HG02588 (cell line): ENCODE results near the gene FBXL3.
A peak's percentile ranks its signal among the peaks of the same experiment; 100 is the strongest.

Experiments used
- ATAC-seq: cut with Tn5 transposase; IDR thresholded peaks from one replicate; pipeline ENCODE4 v1.9.1; 2021; ENCODE audit warnings: mild to moderate bottlenecking, moderate library complexity; ENCODE audit not compliant: unreplicated experiment

Gene FBXL3

DNA sequence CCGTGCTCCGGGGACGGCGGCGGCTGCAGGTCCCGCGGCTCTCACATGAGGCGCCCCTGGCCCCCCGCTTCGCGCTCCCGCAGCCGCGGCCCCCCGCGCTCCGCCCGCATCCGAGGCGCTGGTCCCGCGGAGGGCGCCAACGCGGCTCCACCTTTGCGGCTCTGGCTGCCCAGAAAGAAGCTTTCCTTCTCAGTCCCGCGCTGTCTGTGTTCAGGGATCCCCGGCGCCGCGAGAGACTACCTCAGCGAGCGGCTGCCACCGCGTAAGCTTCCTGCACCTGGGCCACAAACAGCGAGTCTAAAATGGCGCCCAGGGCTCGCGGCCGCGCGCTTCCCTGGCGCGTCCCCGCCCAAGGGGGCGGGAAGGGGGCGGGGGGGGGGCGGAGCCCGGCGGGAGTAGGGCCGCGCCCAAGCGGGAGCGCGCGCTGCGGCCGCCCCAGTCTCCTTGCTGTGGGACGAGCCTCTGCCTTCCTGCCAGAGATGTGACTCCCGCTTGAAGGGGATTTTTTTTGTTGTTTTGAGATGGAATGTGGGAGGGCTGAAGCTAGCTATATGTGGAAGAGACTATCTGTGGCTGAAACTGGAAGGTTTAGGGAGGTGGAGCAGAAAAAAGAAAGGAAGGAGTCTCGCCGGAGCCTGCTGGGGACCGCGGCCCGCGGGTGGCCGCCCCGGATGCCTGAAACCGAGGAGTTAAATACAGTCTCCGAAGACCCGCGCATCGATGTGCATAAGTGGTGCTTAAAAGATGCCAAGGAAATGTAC, at the start of gene FBXL3:
TSS of gene FBXL3 (minus strand) at position 299 of the 761 bp plus-strand sequence. CDS start 5,299 bp downstream, outside the sequence.
- peak; percentile 56 for ATAC-seq

DNA sequence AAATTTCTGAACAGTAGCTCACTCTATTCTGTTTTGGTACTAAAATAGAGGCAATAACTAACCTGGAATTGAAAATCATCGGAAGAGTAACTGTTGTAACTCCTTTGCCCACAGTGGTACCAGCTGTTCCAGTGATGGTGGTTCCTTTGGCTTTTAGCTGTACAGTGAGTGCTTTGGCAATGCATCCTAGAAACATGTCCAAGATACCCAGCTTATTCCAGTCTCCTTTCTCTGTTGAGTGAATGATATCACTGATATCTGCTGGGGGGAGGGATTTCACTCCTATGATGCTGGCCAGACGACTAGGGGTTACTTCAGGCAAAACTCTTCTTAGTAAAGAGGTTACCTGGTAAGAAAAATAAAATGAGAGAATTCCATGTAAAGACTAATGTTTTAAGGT, 40.6 kb upstream of the FBXL3 start:
- ATAC-seq, result no peak

DNA sequence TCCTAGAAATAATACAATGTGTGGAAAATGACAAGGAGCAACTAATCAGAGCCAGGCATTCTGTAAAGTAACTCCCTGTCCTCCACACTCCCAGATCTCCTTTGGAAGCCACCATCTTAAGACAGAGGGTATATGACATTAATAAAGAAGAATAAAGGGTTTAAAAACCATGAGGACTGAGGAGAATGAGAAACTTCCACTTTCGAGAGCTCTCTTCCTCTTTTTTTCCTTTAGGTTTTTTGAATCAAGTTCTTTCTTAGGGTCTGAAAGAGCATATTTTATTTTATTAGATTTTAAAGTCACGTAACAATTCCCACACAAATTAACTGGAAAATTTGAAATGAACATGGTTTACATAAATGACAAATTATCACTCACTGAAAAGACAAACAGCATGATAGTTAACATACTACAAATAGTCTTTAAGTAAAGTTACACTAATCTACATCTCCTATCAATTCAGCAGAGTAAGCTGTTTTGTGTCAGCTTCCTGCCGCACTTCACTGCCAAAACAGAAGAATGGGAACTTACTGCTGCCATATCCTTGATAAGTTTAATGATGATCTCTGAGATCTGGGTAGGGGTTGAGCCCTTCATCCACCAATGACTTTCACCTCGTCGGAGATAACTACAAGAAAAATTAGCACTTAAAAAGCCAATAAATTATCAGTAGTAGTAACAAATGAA, 38.6 kb upstream of the FBXL3 start:
- no peak for ATAC-seq

DNA sequence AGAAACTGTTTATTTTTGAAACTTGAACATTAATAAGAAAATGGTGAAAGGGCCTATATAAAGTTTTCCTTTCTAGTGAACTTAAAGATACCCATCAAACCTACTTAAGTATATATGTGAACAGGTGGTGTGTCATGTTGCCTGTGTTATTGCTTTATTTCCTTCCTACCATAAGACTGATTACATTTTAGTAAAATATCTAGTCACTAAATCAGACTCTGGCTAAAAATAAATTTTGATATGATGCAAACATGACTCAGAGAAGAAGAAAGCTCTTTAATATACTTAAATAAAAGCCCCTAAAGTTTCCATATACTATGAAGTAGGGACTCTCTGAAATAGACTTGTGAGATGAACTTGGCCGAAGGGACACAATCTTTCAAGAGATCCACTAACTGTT, 35.1 kb upstream of the FBXL3 start:
- no peak for ATAC-seq

DNA sequence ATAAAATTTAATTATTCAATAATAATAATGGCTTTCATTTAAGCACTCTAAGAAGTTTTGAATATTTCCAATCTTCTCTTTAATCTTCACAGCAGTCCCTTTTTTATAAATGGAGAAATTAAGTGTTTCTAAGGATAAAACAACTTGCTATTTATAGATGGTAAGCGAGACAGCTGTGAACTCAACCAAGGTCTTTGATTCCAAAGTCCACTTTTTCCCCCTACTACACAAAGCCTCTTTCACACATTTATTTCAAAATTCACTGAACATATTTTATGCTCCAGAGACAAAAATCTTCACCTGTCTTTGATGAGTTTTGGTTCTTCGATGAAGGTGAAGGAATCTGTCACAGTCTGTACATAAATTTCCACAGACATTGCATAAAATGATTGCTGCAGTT, 34.4 kb upstream of the FBXL3 start:
- ATAC-seq, result no peak

DNA sequence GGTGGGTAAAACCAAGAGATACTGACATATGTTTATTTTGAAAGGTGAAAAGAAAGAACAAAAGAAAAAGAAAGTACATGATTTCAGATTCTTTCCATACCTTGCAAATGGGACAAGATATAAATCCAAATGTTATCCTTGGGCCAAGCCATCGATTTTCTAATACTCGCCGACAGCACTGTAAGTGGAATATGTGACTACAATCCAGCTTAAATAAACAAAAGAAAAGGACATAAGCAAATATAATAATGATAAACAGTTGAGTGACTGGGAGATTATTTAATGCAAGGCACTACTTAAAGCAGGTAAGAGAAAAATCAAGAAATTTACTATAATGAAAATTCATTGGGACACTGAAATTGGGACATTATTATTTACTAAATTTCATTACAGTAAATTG, 29.9 kb upstream of the FBXL3 start:
- no peak for ATAC-seq

DNA sequence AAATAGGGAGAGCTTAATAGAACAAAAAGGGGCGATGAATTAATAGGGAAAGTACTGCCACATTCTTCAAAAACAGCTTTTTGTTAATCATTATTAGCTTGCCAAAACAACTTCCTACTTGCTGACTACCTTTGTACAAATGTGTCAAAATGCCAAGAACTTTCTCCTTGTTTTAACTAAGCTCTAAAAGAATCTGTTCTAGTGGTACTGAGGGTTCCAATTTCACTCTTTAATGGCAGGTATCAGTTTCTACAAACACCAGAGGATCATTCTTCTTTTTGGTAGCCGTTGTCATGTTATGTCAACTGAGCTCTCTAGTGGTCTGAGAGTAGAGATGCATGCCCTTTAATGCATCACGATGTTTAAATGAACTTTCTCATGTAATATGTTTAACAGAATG, 29.4 kb upstream of the FBXL3 start:
- no peak for ATAC-seq

DNA sequence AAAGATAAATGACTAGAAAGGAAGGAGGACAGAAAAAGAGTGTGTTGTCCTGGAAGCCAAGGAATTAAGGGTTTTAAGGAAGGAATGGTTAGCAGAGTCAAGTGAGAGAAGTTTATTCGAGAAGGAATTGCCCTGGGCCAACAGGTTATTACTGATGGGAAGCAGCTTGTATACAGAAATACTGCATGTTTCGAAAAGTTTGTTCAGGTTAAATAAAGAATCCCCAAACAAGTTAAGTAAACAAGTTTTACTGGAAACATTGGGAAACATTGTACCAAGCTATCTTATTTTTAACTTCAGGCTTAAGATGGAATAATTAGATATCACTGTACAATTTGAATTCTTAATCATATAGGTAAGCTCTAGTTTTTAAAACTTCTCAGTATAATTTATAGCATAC, 28.2 kb upstream of the FBXL3 start:
- ATAC-seq, result no peak

DNA sequence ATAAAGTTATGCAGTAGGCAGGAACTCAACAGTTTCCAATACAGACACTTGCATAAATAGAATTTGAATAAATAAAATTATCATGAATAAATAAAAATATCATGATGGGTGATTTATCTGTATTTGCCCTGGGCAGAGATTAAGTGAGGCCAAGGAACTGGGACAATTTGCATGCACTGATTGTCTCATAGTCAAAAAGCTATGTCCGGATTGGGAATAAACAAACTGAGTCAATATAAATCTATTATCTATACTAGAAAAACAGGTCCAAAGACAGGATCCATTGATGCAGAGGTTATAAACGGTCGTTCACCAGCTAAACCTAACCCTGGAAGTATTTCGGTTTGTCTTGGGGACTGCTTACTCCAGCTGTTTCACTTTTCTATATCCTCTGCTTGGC, 26.2 kb upstream of the FBXL3 start:
- ATAC-seq, result no peak

GRCh38 chr13:77048681-77049080, 21.7 kb upstream of the FBXL3 start:
- ATAC-seq, result no peak

DNA sequence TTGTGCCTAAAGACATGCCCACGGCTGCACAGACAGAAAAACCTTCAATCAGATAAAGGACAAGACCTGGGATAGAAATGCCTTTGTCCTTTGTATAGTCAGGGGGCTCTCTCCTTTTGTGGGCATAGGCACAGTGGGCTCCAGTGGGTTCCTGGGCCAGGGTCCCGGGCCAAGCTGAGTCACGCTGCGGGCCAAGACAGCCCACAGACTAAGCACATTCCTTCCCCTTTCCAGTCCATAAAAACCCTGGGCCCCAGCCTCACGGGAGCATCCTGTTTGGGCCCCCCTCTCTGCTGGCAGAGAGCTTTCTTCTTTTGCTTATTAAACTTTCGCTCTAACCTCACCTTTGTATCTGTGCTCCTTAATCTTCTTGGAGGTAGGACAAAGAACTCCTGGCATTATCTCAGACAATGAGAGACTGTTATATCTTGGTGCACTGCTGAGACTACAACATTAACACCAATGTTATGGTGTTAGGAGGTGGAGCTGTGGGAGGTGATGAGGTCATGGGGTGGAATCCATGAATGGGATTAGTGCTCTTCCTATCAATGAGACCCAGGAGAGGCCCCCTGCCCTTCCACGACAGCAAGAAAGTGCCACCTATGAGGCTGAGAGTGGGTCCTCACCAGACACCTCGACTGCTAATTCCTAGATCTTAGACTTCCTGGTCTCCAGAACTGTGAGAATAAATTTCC, 20.8 kb upstream of the FBXL3 start:
- no peak for ATAC-seq

DNA sequence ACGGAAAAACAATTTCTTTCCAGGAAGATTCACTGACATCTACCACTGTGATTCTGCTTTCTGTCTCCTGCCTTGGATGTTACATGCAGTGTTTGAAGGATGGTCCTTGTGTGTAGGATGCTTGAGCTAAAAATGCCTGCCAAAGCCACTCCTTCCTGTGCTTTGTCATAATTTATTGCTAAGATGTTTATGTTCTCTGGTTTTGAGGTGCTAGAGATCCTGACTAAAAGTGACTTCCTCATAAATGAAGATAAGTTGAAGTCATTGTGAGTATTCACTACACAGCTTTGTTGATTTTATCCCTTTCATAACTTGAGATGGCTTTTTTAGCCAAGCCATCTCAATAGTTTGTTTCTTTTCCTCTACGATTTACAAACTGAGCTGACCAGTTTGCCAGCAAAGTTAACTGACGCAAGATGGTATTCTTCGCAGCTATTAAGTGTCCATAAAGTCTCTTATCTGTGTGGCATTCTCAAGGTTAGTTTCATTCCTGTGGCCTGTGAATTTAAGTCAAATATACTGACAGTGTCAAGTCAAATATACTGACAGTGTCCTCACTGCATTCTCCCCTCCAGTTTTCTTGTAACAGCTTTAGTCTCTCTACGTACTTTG, 15.7 kb upstream of the FBXL3 start:
- ATAC-seq, result no peak

DNA sequence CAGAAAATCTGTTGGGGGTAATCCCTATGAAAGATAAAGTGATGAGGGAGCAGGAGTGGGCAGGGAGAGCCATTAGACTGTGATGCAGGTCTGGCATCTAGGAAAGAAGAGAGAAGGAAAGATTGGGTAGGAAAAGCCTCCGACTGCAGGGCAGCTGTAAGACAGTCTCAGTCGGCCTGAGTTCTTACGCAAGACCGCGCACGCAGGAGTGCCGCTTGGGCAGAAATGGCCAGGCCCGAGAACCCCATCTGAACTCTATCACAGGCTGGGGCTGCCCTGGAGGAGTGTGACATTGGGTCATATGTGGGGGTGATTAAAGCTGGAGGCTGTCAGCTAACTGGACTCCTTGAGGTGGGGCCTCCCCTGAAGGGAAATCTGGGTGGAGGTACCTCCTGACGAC, 13.9 kb upstream of the FBXL3 start:
- ATAC-seq, result no peak

GRCh38 chr13:77040076-77040475, 13.1 kb upstream of the FBXL3 start:
- ATAC-seq, result no peak

- ATAC-seq, result no peak
Measured at GRCh38 chr13:77038907-77039480, 12.0 kb upstream of the FBXL3 start.

GRCh38 chr13:77036279-77036678, 9.3 kb upstream of the FBXL3 start:
- no peak for ATAC-seq

DNA sequence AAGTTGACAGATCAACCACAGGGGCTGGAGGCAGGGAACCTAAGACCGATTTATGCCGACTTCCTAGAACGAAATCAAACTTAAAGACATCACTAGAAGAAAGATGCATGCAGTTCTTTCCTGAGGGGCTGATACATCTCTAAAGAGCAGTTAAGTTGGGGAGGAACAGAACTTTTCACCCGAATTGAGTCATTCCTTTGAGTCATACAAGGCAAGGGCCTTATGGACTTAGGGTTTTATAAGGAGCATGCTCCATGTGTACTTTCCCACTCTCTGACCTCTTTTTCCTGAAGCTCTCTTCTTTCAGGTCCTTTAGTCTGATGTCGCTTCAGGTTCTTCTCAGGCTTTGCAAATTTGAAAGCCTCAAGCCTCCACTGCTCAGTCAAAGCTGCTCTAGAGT, 7.9 kb upstream of the FBXL3 start:
- no peak for ATAC-seq

GRCh38 chr13:77033717-77034302, 6.9 kb upstream of the FBXL3 start:
- no peak for ATAC-seq

DNA sequence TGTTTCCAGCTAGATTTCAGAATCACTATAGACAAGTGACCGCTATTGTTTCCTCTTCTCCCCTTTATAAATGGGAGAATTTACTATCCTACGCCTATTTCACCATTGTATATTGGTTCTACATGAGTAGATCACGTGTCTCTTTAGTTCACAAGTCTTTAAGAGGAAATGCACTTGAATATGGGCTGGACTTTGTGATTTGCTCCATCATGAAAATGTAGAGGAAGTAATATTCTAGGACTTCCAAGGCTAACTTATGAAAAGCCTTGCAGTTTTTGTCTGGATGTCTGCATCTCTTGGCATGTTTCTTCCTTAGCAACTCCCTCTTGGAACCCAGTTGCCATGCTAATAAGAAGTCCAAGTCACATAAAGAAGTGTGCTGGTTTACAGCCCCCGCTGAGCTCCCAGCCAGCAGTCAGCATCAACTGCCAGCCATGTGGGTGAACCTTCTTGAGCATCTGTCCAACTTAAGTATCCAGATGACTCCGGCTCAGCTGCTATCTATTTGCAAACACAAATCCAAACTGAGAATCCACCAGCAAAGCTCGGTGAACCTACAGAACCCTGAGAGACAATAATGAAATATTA, 4.8 kb upstream of the FBXL3 start:
- ATAC-seq, result no peak

GRCh38 chr13:77029436-77029835, 2.5 kb upstream of the FBXL3 start:
- no peak for ATAC-seq
